HepG2 (cell line): Measurements from ENCODE around the gene GCG. TPM values are rescaled to one million over a fixed set of nuclear protein-coding genes. Genes with fewer than 3 reads are reported as not detected.

Experiments used
- ATAC-seq: fragments of 200-7000 bp; cut with Tn5 transposase; 3 replicates; pipeline ENCODE4 v1.9.1; 2020; ENCODE audit warnings: mild to moderate bottlenecking, moderate library complexity
- BruUV-seq: library from RNA; stranded (reverse); fragments of 400-500 nt; replicated peaks from 2 replicates; lab custom pipeline; 2021; lab: Mats Ljungman, UMichigan
- CTCF ChIA-PET: fragments of 300-600 bp; formaldehyde crosslinking; extraction: SDS; loops from one replicate; lab custom pipeline; 2021; ENCODE audit warnings: low total read pairs, inconsistent platforms, low intra/inter-chr PET ratio; lab: Yijun Ruan, JAX
- POLR2A ChIA-PET: fragments of 350-600 bp; sonication (Branson Sonifier 250); formaldehyde crosslinking; loops from one replicate; lab custom pipeline; 2020; ENCODE audit warnings: antibody characterized with exemption, inconsistent platforms; lab: Yijun Ruan, JAX
- DNase-seq: peaks from one replicate; pipeline ENCODE4 v3.0.0-alpha.2; 2015; ENCODE audit warnings: low spot score
- FAIRE-seq: peaks from 3 replicates; lab custom pipeline; 2011; peaks lifted over from hg19 to GRCh38; lab: Jason Lieb, UNC
- H2AFZ ChIP-seq: one replicate; pipeline ENCODE4 v1.6.1; 2011; ENCODE audit warnings: low read length, inconsistent platforms
- H3K27ac ChIP-seq: fragments of 300-600 bp; 3 replicates; pipeline ENCODE4 v1.8.0; 2011; ENCODE audit warnings: mixed run types, mild to moderate bottlenecking, mixed read lengths, low read length, inconsistent platforms; ENCODE audit not compliant: insufficient read depth; ENCODE audit errors: extremely low read length
- H3K27me3 ChIP-seq, 2 experiments: fragments of 200-600 bp in 1 of 2; 2 replicates in 1 of 2; 3 replicates in 1 of 2; pipeline versions ENCODE4 v1.6.0 to v1.8.0; 2011; ENCODE audit warnings: low read length in 2 of 2, mild to moderate bottlenecking in 2 of 2, moderate library complexity in 2 of 2, inconsistent platforms in 1 of 2; ENCODE audit not compliant: insufficient read depth in 2 of 2, control insufficient read depth in 1 of 2
- H3K36me3 ChIP-seq, 2 experiments: fragments of 200-600 bp in 1 of 2; replicated peaks in 1 of 2; 2 replicates in 1 of 2; 3 replicates in 1 of 2; pipeline versions ENCODE4 v1.5.1 to v1.8.0; 2011; ENCODE audit warnings: low read length in 2 of 2, inconsistent platforms in 1 of 2; ENCODE audit not compliant: insufficient read depth in 2 of 2, control insufficient read depth in 1 of 2
- H3K4me1 ChIP-seq: 2 replicates; pipeline ENCODE4 v1.5.1; 2012; ENCODE audit warnings: low read length, inconsistent platforms; ENCODE audit not compliant: insufficient read depth
- H3K4me2 ChIP-seq: 2 replicates; pipeline ENCODE4 v1.6.0; 2011; ENCODE audit warnings: low read depth, low read length, inconsistent platforms
- H3K4me3 ChIP-seq, 3 experiments: fragments of 200-600 bp in 1 of 3; sonication (generic), shearing (Covaris generic) in 1 of 3; replicated peaks in 1 of 3; 2 replicates each; pipeline ENCODE4 v1.5.1; 2011 to 2016; ENCODE audit warnings: low read length in 3 of 3, inconsistent platforms in 2 of 3, low read depth in 2 of 3, mild to moderate bottlenecking in 2 of 3, control low read depth in 1 of 3, mixed read lengths in 1 of 3; ENCODE audit not compliant: insufficient read depth in 1 of 3
- H3K79me2 ChIP-seq: one replicate; pipeline ENCODE4 v1.6.1; 2011; ENCODE audit warnings: low read length, inconsistent platforms; ENCODE audit not compliant: insufficient read depth
- H3K9ac ChIP-seq: 2 replicates; pipeline ENCODE4 v1.6.0; 2011; ENCODE audit warnings: mild to moderate bottlenecking, low read depth, low read length, inconsistent platforms; ENCODE audit not compliant: insufficient read depth
- H3K9me3 ChIP-seq: 2 replicates; pipeline ENCODE4 v1.5.1; 2012; ENCODE audit warnings: mild to moderate bottlenecking, low read length
- H4K20me1 ChIP-seq: 2 replicates; pipeline ENCODE4 v1.6.0; 2011; ENCODE audit warnings: inconsistent platforms, mild to moderate bottlenecking, low read length, moderate library complexity; ENCODE audit not compliant: insufficient read depth
- HMGXB3 ChIP-seq: sonication (generic); formaldehyde crosslinking; IDR thresholded peaks from 2 replicates; pipeline ENCODE4 v1.4.0; 2020; ENCODE audit warnings: missing genetic modification reagents, borderline replicate concordance
- SAP130 ChIP-seq: IDR thresholded peaks from 2 replicates; pipeline ENCODE4 v1.6.1; 2016; ENCODE audit warnings: low read depth
- ZFP36 ChIP-seq: fragments of 150-350 bp; IDR thresholded peaks from 2 replicates; pipeline ENCODE4 v1.6.1; 2018; ENCODE audit warnings: borderline replicate concordance, low read length, low read depth; ENCODE audit not compliant: partially characterized antibody
- ZFP62 ChIP-seq: sonication (generic); formaldehyde crosslinking; IDR thresholded peaks from 2 replicates; pipeline ENCODE4 v1.4.0; 2020; ENCODE audit warnings: missing genetic modification reagents
- ZMAT3 ChIP-seq: sonication (generic); formaldehyde crosslinking; conservative IDR thresholded peaks from 2 replicates; pipeline ENCODE4 v1.7.0; 2021; ENCODE audit warnings: missing genetic modification reagents
- ZNF549 ChIP-seq: sonication (generic); formaldehyde crosslinking; IDR thresholded peaks from 2 replicates; pipeline ENCODE4 v1.5.0; 2020; ENCODE audit warnings: missing genetic modification reagents
- ZNF879 ChIP-seq: sonication (generic); formaldehyde crosslinking; IDR thresholded peaks from 2 replicates; pipeline ENCODE4 v1.8.1; 2023; ENCODE audit warnings: missing genetic modification reagents
- WGBS: methylation state at CpG from one replicate; pipeline ENCODE4 v1.1.6; 2017; ENCODE audit warnings: low lambda C conversion rate; 5-methylcytosine and 5-hydroxymethylcytosine counted together
- in situ Hi-C: cut with HindIII; loops from 2 replicates; pipeline ENCODE4 v1.10.0; 2017; ENCODE audit warnings: low pct_unique_long_range_greater_than_20kb; ENCODE audit not compliant: extremely low pct_ligation_motif_present
- intact Hi-C: fragments of 100-400 bp; cut with micrococcal nuclease; formaldehyde crosslinking; loops from one replicate; pipeline ENCODE4 v1.10.0; 2022; ENCODE audit not compliant: unreplicated experiment
- polyA plus RNA-seq, 8 experiments: library from polyadenylated mRNA; depleted of rRNA in 3 of 8; stranded (reverse) in 7 of 8; unstranded in 1 of 8; fragments of >200 nt; fragmentation: Illumina TruSeq in 4 of 8; extraction: Trizol in 4 of 8; gene quantifications; 2 replicates each; pipeline versions ENCODE4 v1.2.1 to v1.2.3, GENCODE V29; 2011 to 2016; ENCODE audit warnings: low read depth in 4 of 8, missing spikeins in 1 of 8, mixed read lengths in 1 of 8; ENCODE audit not compliant: insufficient read depth in 1 of 8
- total RNA-seq, 5 experiments: library from RNA; depleted of rRNA; stranded (reverse); fragments of >200 nt; fragmentation: Illumina TruSeq; extraction: Trizol; gene quantifications; 2 replicates each; pipeline ENCODE4 v1.2.3, GENCODE V29; 2016; ENCODE audit warnings: low read depth in 1 of 5

GCG gene
- total and polyA plus RNA-seq, 2 of the 13 experiments (the other 11 are each of a cell fraction or from before 2014, with no cell fraction given): not detected

DNA sequence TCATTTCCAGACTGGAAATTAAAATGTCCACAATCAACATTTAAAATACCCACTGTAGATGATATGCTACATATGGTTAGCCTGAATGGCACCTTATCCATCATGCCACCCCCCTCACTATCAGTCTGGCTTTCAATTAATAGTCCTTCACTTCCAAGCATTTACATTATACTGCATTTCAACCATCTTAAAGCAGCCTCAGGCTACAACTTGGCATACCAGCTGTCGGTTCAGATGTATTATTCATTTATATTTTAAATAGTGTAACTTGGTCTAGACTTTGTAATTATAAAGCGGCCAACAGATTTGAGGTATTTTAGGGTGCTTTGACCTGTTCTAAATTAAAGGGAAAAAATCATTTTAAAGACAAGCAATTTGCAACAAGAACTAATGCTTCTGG lies 2.6 kb downstream of the GCG start (continued):
- TF ChIP-seq HMGXB3 (CRISPR knock-in tag) (no peak), SAP130 (CRISPR knock-in tag) (no peak)
- TF ChIP-seq, all 625 proteins: peak for 0

GRCh38 chr2:162148956-162149355 lies 3.1 kb downstream of the GCG start:
- Histone ChIP-seq H3K36me3 (no peaks in the 10 kb centered on the region), H3K4me3 (no peak overlapping the region), H3K9me3 (no peaks in the 10 kb centered on the region), H3K27ac (no peak overlapping the region), H3K4me2 (no peak overlapping the region), H3K9ac (no peak overlapping the region), H2AFZ (no peak overlapping the region), H3K4me1 (no peaks in the 10 kb centered on the region), H4K20me1 (no peaks in the 10 kb centered on the region), H3K27me3 (peaks cover 0 to 8% of the 10 kb centered on the region in 2 experiments; a peak in 2 of 5 replicates), H3K79me2 (no peaks in the 10 kb centered on the region)
- ATAC-seq (no peak), FAIRE-seq (no peak), DNase-seq (no peak)
- intact Hi-C loops (no loop called here), in situ Hi-C loops (no loop called here)
- WGBS: under 1% methylated on average over 3 of the region's 3 CpGs
- CTCF ChIA-PET: no interaction called here
- no peak for TF ChIP-seq ZFP36
- no peak for TF ChIP-seq ZNF879 (CRISPR knock-in tag)
- TF ChIP-seq ZFP62 (CRISPR knock-in tag): no peak
- TF ChIP-seq ZNF549 (CRISPR knock-in tag): no peak
- no peak for TF ChIP-seq ZMAT3 (CRISPR knock-in tag)
- BruUV-seq: no TSS peak
- POLR2A ChIA-PET: interaction anchor here (1.2 kb wide), 1 partner anchor 16 kb away, joined by 3 read pairs; no protein-coding TSS in a partner anchor
